HG02943 (cell line): ENCODE data around the gene CDK14.
"Not testable (repeated sequence)": the region's sequence is repeated elsewhere in the genome, so short reads cannot be mapped to it uniquely, and the experiment has no call there.

Experiments used
- ATAC-seq: cut with Tn5 transposase; IDR thresholded peaks from one replicate; pipeline ENCODE4 v1.9.1; 2021; ENCODE audit warnings: mild to moderate bottlenecking, low read depth, moderate library complexity; ENCODE audit not compliant: unreplicated experiment

CDK14 gene

DNA sequence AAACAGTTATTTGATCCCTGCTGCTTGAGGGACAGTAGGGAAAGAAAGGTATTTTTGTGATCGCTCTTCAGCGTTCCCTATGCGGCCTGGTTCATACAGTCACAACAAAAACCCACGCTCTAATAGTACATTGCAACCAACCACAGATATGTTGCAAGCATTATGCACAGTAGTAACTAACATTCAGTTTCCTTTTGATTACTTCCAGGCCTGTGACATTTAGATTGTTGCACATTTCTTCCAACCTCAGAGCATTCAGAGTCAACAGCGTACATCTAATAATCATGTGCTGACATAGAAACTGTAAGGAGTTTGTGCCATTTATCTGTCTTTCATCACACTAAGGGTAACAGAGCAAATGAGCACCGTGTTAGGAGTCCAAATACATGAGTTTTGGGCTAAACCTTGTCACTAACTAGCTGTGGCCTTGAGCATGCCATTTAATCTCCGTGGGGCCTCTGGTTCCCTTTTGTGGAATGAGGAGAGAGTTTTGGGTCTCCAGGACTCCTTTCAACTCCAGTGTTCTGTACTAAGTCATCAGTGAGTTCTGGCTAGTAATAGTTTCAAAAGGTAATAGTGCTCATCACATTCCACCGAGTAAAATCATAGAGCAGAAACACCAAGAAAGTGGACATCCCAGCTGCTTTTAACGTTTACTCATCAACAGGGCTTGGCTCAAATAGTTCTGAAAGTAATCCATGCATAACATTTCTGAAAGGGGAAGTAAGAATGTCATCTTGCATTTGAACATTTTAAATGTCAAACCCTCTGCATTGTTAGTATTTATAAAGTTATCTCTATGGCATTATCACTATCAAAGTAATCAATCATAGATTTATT, 569.1 kb downstream of the CDK14 start:
- peak; percentile 90 for ATAC-seq

DNA sequence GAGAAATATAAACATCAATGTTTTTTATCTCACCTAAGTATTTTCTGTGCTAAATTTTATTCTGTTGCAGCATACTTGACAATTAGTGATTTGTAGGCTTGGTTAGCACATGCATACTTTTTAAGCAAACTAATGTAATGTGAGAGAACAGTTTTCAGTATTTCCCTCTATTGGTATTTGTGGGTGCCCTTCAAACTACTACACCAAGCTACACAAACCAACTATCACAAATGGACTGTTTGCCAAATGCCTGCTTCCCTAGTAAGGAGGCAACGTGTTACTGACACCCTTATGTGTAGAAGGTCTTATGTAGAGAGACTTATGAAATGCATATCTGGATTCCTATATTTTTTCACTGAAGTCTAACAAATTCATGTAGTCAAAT, 569.7 kb downstream of the CDK14 start:
- ATAC-seq = peak; percentile 58

DNA sequence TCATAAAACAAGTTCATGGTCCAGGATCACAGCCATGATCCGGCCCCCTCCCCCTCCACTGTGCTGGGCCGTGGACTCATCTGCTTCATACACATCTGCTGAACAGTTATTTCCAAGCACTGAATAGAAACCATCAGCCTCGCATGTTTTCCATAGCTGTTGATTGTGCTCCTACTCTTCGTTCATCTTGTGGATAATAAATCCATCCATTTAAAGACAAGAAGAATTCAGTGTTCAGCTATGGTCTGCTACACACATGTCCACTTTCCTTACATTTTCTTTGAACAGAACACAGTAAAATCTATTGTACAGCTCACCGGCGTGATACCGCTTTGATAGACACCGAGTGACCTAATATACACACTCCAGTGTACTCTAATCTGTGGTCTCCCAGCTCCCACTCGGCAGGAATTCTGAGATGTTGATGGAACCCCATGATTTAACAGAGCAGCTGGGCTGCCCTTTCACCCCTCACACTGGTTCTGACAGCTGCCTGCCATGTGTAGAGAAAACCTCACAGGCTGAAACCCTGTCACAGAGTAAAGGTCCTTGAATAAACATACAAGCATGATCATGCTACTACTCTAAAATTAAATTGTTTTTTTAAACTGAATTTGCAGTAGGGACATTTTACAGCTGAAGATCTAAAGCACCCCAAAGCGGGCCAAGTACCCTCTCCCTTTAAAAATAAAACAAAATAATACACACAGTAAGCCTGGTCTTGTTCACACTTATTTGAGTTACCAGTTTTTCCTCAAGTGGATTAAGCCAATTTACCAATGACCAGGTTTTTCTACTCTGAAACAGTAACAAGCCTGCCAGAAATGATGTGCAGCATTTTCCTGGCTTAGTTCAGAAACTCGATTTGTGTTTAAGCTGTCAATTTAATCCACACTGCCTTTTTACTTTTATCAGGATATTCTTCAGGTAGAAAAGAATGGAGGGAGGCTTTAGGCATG, 573.0 kb downstream of the CDK14 start:
- no peak for ATAC-seq

DNA sequence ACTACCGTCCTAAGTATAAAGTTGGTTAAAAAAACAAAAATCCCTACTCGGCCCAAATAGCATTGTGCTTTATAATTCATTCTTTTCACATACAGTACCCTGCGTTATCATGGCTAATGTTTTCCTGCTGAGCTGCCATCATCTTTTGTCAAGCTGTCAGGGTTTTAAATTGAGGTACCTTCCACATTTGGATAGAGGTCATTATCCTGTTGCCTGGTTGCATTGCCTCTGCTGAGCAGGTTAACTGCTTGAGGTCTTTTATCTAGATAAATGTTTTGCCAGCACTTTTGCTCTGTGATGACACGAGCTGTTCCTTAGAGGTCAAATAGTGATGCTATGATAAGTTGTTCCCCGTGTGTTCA, 573.7 kb downstream of the CDK14 start:
- no peak for ATAC-seq

DNA sequence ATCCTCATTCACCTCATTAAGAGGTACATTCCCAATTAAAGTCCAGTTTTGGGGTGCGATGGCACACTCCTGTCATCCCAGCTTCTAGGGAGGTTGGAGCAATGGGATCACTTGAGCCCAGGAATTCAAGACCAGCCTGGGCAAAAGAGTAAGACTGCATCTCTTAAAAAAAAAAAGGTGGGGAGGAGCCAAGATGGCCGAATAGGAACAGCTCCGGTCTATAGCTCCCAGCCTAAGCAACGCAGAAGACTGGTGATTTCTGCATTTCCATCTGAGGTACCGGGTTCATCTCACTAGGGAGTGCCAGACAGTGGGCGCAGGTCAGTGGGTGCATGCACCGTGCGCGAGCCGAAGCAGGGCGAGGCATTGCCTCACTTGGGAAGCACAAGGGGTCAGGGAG, 577.1 kb downstream of the CDK14 start:
- not testable (repeated sequence) for ATAC-seq

DNA sequence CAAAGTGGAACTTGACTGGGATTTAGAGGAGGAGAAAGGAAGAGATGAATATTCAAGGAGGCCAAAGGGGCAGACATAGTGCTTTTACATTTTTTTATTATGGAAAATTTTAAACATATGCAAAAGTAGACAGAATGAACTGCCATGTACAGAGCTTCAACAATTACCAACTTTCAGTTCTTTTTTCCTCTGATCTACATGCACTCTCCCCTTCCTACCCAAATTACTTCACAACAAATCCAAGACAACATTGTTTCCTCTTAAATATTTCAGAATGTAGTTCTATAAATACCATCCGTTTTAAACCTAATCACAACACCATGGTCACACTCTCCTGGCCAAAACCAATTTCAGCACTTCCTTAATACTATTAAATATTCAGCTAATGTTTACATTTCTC, 584.6 kb downstream of the CDK14 start:
- no peak for ATAC-seq

DNA sequence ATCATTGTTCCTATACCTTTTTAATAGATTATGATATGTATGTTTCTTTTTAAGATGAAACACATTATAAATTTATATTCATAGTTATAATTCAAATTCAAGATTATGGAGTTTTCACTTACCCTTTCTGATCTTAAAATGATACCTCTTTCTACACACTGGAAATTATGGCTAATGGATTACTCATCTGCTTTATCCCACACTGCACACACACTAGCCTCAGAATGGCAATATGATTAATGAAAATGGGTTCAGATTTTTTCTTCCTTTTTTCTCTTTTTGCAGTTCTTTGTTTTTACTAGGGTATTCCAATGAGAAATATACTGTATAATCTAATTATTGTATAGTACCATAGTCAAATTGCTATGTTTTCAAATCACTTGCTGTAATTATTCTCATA, 585.8 kb downstream of the CDK14 start:
- no peak for ATAC-seq

DNA sequence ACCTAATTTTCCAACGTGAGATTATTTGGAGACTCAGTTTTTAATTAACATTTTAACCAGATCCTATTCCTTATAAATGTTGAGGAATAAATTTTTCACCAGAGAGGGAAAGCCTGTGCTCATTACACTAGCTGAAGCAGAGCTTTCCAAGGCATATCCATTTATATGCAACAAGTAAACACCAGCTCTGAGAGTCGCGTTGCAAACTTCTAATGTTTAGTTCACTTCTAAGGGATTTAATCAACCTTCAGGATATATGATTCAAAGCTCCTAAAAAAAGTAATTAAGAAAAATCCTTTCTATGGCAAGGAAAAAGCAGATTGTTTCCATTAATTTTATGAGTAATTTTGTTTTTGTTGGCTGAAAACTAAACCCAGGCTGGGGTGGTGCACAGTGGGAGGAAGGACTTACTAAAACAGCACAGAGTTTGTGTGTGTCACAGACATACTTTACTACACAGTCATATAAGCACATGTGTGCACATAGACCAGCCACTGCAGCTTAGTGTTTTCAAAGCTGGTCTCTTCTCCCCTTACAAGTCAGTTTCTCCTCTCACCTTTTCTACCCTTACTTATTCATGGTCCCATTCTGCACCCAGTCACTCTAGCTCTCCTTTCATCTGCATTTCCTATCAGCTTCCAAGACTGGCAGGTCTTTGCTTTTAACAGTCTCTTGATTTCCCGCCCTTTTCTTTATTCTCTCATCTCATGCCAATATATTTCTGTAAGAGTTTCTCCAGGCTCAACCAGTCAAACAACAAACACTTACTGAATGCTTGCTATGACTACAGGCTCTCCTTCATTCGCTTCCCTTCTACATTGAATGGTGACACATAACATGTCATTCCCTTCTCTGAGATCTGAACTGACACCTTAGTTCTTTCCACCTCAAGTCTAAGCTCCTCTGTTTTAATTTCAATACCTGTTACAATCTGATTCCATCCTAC, 587.0 kb downstream of the CDK14 start:
- ATAC-seq = no peak

DNA sequence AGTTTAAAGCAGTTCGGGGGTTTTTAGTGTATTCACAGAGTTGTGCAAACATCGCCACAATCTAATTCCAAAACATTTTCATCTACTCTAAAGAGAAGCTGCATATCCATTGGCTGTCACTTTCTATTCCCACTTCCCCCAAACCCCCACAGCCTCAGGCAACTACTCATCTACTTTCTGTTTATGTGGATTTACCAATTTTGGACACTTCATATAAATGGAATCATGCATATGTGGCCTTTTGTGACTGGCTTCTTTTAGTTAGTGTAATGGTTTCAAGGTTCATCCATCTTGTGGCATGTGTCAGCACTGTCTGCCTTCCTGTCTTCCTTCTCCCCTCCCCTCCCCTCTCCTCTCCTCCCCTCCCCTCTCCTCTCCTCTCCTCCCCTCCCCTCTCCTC, 589.6 kb downstream of the CDK14 start:
- ATAC-seq = no peak

DNA sequence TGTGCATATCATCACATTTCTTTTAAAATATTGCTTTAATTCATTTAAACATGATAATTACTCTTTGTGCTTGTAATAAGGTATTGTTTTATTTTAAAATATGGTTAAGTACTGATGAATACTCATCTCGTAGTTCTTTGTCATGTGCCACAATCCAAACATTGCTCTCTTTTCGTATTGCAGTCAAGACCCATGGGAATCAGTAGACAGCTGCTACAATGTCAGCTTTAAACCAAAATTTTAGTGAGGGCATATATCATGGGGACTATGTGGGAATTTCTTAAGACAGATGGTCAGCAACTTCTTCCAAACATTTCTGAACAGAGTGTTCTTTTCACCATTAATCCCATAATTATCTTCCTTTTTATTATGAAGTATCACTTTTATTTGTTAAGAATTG, 590.9 kb downstream of the CDK14 start:
- no peak for ATAC-seq

DNA sequence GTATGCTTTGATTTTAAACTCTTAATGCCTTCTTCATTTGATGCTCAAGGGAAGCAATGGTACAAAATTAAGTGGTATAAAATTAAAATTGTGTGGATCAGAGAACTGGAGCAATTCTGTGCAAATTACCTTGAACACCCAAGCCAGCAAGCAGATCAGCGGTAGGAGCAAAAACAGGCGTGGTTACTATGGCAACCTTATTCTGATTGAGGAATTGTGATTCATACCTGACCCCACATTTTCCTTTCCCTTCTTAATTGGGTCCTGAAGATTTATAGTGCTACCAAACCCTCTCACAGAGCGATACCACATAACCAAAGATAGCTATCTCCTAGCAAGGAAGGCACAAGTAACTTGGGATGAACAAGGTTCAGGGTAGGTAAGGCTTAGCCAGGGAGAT, 595.6 kb downstream of the CDK14 start:
- no peak for ATAC-seq

DNA sequence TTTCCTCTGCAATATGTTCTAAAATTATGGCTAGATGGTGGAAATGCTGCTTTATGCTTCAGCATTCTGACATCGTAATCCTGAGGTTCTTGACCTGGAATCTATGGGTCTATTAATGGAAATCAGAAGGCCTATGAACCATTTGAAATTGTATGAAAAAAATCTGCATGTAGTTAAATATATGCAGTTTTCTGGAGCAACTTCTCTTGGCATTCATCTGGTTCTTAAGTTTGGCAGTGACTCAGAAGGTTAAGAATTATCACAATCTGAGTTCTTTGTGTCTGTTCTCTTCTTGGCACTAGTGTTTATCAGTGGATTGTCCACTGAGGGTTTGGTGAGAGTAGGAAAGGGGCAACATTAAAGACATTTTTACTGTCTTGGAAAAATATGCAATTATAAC, 597.0 kb downstream of the CDK14 start:
- no peak for ATAC-seq

DNA sequence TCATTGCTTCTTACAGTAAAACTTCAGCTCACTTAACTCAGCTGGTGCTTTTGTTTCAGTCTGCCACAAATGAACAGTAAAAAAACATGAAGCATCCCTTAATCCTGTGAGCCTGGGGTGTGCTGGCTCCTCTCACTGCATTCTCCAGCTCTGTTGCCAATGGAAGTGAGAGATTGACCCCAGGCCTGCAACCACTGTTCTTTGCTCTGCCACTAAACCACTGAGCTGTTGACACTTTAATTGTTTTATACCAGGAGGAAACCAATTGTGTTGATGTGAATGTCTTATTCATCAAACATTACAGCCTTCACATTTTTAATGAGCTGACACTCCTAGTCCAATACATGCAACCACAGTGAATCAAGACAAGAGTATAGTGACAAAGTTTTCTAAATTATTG, 598.7 kb downstream of the CDK14 start:
- ATAC-seq = no peak

DNA sequence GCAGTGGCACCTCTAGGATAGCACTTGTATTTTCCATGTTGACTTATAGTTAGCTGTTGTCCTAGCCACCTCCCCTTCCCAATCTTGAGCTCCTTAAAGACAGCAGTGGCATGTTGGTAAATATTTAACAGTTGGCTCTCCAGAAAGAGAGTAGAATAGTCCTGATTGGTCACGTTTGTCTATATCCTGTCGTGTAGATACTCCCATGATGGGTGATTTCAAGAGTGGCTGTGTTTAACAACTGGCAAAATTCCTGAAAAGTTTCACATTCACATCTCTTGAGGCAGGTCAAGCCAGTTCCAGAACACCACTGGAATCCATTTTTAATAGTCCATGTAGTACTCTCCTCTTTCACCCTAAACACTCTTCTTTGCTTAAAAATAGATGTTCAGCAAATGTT, 599.9 kb downstream of the CDK14 start:
- ATAC-seq = no peak

DNA sequence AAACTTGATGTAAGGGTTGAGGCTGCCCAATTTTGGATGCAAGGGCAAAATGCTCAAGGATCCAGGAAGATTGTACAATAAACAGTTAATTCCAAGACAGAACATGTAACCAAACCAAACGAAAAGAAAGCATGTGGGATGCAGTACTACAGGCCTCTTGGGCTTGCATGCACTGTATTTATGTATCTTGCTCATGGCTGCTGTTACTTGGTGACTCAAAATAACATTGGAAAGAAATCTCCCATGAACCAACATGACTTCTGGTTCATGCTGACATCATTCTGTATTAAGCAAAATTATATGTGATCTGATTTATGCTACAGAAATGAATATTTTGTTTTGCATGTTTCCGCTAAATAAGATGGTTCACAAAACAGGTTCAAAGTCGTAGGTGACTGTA, 602.2 kb downstream of the CDK14 start:
- no peak for ATAC-seq

DNA sequence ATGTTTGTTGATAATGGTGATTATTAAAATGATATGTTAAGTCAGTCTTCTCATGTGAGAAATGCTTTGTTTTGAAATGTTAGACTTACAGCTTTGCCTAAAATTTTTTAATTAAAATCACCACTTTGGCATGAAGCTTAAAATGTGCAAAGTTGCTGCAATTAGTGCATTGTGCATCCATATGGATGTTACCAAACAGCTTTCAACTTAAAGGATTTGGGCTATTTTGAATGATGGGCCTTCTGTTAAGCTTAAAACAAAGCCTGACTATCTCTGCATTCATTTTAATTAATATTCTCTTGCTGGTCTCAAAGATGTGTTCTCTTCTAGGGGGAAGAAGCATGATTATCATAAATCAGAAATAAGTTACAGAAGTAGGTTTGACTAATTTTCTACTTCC, 603.5 kb downstream of the CDK14 start:
- no peak for ATAC-seq

DNA sequence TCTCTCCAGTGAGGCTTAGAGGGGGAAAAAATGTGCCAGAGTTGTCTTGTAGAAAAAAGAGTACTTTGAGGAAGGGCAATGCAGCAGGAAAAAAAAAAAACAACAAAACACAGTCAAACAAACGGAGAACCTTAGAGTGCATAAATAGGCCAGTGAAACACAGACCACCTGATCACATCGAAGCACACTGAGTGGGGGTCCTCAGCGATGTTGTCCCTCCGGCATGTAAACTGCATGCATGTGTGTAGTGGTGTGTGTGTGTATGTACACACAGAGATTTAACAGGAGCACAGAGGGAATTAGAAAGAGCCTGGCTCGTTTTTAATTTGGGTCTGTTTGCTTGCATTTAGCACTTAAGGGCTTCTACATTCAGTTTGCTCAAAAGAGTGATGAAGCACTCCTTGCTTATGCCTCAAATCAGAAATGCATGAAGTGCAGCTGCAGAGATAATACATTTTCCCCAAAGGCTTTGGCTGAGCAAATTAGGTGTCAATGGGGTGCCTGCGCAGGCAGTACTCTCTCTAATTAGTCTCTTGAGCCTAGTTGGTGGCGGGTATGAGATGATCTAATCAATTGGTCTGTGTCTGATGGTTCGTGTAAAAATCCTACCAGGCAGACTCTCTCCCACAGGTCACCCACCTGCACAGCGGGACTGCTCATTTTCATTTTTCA, 605.5 kb downstream of the CDK14 start:
- no peak for ATAC-seq

DNA sequence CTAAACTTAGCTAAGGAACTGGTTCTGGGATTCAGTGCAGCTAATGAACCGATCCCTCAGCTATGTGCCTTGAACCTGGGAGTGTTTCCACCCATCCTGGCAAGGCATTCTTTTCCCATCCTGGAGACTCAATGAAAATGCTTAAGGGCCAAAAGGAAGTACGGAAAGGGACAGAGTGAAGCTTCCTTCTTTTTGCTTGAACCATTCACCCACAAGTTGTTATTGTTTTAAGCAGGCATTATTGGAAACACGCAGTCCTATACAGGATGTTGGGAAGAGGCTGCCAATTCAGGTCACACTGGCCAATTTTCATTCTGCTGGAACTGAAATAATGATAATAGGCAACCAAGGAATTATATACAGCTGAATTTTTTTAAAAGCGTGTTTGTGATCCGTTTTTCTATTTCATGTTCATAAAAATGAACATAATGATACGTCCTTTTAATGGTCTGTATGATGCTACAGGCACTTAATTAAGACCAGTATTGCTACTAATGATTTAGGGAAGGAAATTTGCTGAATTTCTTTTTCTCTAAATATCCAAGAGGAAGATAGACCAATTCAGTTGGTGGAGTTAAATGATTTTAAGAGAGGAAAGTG, 610.3 kb downstream of the CDK14 start:
- no peak for ATAC-seq

DNA sequence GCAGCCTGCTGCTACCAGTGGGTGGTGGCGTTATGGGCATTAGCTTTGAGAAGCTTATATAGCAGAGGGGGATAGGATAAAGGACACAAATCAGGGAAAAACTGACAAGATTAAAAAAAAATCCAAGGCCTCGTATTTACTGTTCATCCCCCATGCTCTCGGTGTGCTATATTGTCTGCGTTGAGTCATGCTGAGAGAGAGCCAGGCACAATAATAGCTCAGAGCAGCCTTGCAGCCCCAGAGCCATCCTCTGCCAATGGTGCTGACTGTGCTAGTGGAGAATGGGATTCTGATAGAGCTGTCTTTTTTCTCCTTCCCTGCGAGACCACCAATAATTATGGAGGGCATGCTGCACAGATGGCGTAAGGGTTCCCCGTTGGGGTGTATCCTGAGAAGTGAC, 616.5 kb downstream of the CDK14 start:
- ATAC-seq = no peak

DNA sequence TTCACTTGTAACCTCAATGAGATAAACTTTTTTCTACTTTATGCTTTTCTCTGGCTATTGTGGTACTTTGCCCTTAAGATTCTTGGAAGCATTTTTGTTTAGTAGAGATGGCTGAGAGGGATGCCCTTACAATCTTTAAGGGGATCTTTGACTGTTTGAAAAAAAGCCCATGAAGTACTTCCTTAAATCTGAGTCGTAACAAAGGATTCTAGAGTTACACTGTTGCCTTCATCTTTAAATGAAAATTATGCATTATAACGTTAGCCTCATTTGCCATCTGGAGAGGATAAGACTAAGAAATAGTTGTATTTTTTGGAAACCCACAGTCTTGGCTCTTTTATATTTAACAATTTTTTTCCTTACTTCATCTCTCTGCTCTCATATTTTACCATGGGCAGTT, 630.3 kb downstream of the CDK14 start:
- no peak for ATAC-seq
